ENCODE results near the gene SLC25A12.

- TF ChIP-seq, protein P1, sequence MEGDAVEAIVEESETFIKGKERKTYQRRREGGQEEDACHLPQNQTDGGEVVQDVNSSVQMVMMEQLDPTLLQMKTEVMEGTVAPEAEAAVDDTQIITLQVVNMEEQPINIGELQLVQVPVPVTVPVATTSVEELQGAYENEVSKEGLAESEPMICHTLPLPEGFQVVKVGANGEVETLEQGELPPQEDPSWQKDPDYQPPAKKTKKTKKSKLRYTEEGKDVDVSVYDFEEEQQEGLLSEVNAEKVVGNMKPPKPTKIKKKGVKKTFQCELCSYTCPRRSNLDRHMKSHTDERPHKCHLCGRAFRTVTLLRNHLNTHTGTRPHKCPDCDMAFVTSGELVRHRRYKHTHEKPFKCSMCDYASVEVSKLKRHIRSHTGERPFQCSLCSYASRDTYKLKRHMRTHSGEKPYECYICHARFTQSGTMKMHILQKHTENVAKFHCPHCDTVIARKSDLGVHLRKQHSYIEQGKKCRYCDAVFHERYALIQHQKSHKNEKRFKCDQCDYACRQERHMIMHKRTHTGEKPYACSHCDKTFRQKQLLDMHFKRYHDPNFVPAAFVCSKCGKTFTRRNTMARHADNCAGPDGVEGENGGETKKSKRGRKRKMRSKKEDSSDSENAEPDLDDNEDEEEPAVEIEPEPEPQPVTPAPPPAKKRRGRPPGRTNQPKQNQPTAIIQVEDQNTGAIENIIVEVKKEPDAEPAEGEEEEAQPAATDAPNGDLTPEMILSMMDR (conservative IDR thresholded peaks at IDR 0.05), result no peak
- TF ChIP-seq EZH2 (IDR thresholded peaks at IDR 0.05; ENCODE audit: low read depth), result no peak
These were observed 16.4 kb upstream of the SLC25A12 start for GRCh38 chr2:171910494-171910893.

Data from PC-9 (cell line).